Neural crest cell (in vitro differentiated cells): Measurements from ENCODE around the gene LYZ. TPM values are rescaled to one million over a fixed set of nuclear protein-coding genes. Genes with fewer than 3 reads are reported as not detected.

Experiments used
- DNase-seq: peaks from one replicate; pipeline ENCODE4 v3.0.0; 2021; ENCODE audit warnings: low read depth, mixed read lengths, low spot score
- H3K27ac Mint-ChIP-seq: one replicate; pipeline ENCODE4 v1.8.0; 2021; ENCODE audit warnings: mild to moderate bottlenecking, mixed read lengths; ENCODE audit not compliant: unreplicated experiment
- H3K27me3 Mint-ChIP-seq: 2 replicates; pipeline ENCODE4 v1.8.0; 2021; ENCODE audit warnings: low read depth, mild to moderate bottlenecking, mixed read lengths
- H3K36me3 Mint-ChIP-seq: 2 replicates; pipeline ENCODE4 v1.8.0; 2021; ENCODE audit warnings: low read depth, mild to moderate bottlenecking, mixed read lengths
- H3K4me1 Mint-ChIP-seq: 2 replicates; pipeline ENCODE4 v1.8.0; 2021; ENCODE audit warnings: mixed read lengths
- H3K4me3 Mint-ChIP-seq: one replicate; pipeline ENCODE4 v1.8.0; 2021; ENCODE audit warnings: mild to moderate bottlenecking, mixed read lengths
- H3K9me3 Mint-ChIP-seq: 2 replicates; pipeline ENCODE4 v1.8.0; 2021; ENCODE audit warnings: mixed read lengths
- CTCF ChIP-seq: fragments of 200-600 bp; sonication (generic); conservative IDR thresholded peaks from 2 replicates; pipeline ENCODE4 v1.5.0; 2021; ENCODE audit warnings: antibody characterized with exemption, mild to moderate bottlenecking
- total RNA-seq: library from RNA; stranded (reverse); gene quantifications from 2 replicates; pipeline ENCODE4 v1.2.1, GENCODE V29; 2021

The LYZ gene
- total RNA-seq, 1 donor from 2014 or later, result 0.26 TPM

DNA sequence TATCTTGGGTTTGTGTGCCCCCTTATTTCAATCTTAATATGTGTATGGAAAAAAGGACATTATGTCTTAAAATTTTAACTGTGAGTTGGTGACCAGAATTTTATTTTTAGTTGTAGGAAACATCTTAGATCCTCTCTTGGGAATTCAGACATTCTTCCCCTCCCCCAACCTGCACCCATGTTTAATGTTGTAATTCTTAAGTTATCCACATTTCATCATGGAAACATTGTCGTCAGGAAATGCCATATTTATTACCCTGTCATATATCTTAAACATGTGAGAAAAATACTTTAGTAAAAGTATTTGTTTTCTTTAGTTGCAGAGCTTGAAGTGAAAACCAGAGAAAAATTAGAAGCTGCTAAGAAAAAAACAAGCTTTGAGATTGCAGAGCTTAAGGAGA, 41.6 kb downstream of the LYZ start:
- Mint-ChIP-seq H3K4me1 (no peaks in the 10 kb centered on the region), H3K36me3 (peaks cover 6% of the 10 kb centered on the region), H3K4me3 (no peak overlapping the region), H3K27me3 (no peaks in the 10 kb centered on the region), H3K9me3 (no peaks in the 10 kb centered on the region), H3K27ac (no peak overlapping the region)
- no peak for TF ChIP-seq CTCF
- DNase-seq, result no peak

GRCh38 chr12:69392179-69392928, 44.2 kb downstream of the LYZ start:
- no peak for TF ChIP-seq CTCF
- Mint-ChIP-seq H3K27ac (no peak overlapping the region), H3K9me3 (peaks cover 3% of the 10 kb centered on the region), H3K4me1 (no peaks in the 10 kb centered on the region), H3K36me3 (peaks cover 18% of the 10 kb centered on the region), H3K27me3 (no peaks in the 10 kb centered on the region), H3K4me3 (no peak overlapping the region)
- no peak for DNase-seq

DNA sequence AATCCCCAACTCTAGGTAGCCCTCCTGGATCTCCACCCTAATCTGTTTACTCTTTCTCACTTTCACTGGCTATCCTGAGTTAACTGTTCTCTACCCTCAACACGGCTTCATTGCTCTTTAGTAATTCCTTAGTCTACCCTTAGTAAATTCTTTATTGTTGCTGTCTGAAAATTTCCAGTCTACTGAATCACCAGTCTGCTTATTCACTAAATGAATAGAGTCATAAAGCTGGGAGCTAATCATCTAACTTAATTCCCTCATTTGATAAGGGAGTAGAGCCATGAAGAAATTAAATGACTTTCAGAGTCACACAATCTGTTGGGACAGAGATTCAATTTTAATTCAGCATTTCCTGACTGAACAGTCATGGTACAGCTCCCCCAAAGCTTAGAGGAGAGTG, 47.9 kb downstream of the LYZ start:
- H3K27me3 Mint-ChIP-seq, result no peaks in the 10 kb centered on the region
- H3K27ac Mint-ChIP-seq, result no peak overlapping the region
- no peak overlapping the region for H3K4me3 Mint-ChIP-seq
- peaks cover 28% of the 10 kb centered on the region for H3K36me3 Mint-ChIP-seq
- H3K4me1 Mint-ChIP-seq, result no peaks in the 10 kb centered on the region
- DNase-seq, result no peak
- TF ChIP-seq CTCF, result no peak
- H3K9me3 Mint-ChIP-seq, result peaks cover 10% of the 10 kb centered on the region

GRCh38 chr12:69396963-69397362, 48.8 kb downstream of the LYZ start:
- H3K4me3 Mint-ChIP-seq, result no peak overlapping the region
- H3K27me3 Mint-ChIP-seq, result no peaks in the 10 kb centered on the region
- no peak for TF ChIP-seq CTCF
- H3K9me3 Mint-ChIP-seq, result peaks cover 10% of the 10 kb centered on the region
- DNase-seq, result no peak
- peaks cover 28% of the 10 kb centered on the region for H3K36me3 Mint-ChIP-seq
- no peak overlapping the region for H3K27ac Mint-ChIP-seq
- H3K4me1 Mint-ChIP-seq, result no peaks in the 10 kb centered on the region

GRCh38 chr12:69397978-69398377, 49.8 kb downstream of the LYZ start:
- Mint-ChIP-seq H3K27me3 (no peaks in the 10 kb centered on the region), H3K27ac (no peak overlapping the region), H3K4me3 (no peak overlapping the region), H3K4me1 (no peaks in the 10 kb centered on the region), H3K9me3 (peaks cover 10% of the 10 kb centered on the region), H3K36me3 (peaks cover 28% of the 10 kb centered on the region)
- DNase-seq, result no peak
- no peak for TF ChIP-seq CTCF
